Esophagus muscularis mucosa (tissue), 3 donors: ENCODE results near the gene SAMD4A.

Experiments used
- POLR2A ChIP-seq: fragments of 450-650 bp; IDR thresholded peaks from one replicate; pipeline ENCODE4 v1.6.1; 2017; ENCODE audit warnings: antibody characterized with exemption, moderate library complexity, mild to moderate bottlenecking, low read depth
- TF ChIP-seq, protein P1 (sequence below), 3 experiments: fragments of 200-600 bp in 2 of 3; fragments of 450-650 bp in 1 of 3; sonication (generic) in 2 of 3; IDR thresholded peaks; one replicate each; pipeline ENCODE4 v1.5.1; 2017 to 2019; ENCODE audit warnings: antibody characterized with exemption in 3 of 3, mild to moderate bottlenecking in 2 of 3, moderate library complexity in 1 of 3

DNA sequence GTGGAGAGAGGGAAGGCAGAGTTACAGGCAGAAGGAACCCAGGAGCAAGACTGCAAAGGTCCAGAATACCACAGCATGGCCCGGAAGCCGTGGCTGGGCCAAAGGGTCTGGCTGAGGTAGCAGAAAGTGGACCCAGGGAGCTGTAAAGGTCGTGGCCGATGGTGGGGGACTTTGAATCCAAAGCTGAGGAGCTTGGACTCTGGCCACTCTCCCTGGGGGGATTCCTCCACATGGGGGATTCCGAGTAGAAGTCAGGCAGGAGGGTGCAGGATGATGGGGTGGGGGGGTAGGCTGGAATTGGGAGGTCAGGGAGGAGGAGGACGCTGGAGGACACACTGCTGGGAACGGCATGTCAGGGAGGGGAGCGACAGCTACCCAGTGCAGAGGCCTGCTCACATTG is 210.5 kb downstream of the SAMD4A start:
- TF ChIP-seq, protein P1, sequence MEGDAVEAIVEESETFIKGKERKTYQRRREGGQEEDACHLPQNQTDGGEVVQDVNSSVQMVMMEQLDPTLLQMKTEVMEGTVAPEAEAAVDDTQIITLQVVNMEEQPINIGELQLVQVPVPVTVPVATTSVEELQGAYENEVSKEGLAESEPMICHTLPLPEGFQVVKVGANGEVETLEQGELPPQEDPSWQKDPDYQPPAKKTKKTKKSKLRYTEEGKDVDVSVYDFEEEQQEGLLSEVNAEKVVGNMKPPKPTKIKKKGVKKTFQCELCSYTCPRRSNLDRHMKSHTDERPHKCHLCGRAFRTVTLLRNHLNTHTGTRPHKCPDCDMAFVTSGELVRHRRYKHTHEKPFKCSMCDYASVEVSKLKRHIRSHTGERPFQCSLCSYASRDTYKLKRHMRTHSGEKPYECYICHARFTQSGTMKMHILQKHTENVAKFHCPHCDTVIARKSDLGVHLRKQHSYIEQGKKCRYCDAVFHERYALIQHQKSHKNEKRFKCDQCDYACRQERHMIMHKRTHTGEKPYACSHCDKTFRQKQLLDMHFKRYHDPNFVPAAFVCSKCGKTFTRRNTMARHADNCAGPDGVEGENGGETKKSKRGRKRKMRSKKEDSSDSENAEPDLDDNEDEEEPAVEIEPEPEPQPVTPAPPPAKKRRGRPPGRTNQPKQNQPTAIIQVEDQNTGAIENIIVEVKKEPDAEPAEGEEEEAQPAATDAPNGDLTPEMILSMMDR (IDR thresholded peaks at IDR 0.05) = no peak
- TF ChIP-seq POLR2A = no peak
